Left cardiac atrium (tissue), 4 donors: ENCODE results near the gene NCCRP1. TPM values are rescaled to one million over a fixed set of nuclear protein-coding genes. Genes with fewer than 3 reads are reported as not detected.

Experiments
- ATAC-seq, 2 donors: fragments of 200-7000 bp; cut with Tn5 transposase; one replicate each; pipeline ENCODE4 v1.9.1; 2020; ENCODE audit warnings: mild to moderate bottlenecking in 2 of 2, moderate library complexity in 2 of 2
- DNase-seq: peaks from one replicate; pipeline ENCODE4 v3.0.0-alpha.2; 2020
- intact Hi-C, 2 donors: fragments of 100-400 bp; cut with DNase I; formaldehyde crosslinking; loops; one replicate each; pipeline versions ENCODE4 v1.14.1 to v1.15.1; 2022 to 2023
- long read RNA-seq: library from polyadenylated mRNA; unstranded; transcript quantifications from one replicate; pipeline ENCODE4 v2.0.0, GENCODE V29; 2021
- total RNA-seq, 2 donors: library from RNA; stranded (reverse); fragmentation: NEBNext Ultra II Directional; extraction: Animal tissue kit (Norgen Biotek cat#: 25700); gene quantifications; one replicate each; pipeline ENCODE4 v1.2.1, GENCODE V29; 2021
- donor health status: DM: no; HTN: yes; CAD: no.
- donor health status: DM: no; HTN: yes; CAD: no; lungs with severe emphysema.
- donor health status: DM: yes; HTN: yes; CAD: no.
- donor health status: Dilated cardiomyopathy.

The NCCRP1 gene, protein sequence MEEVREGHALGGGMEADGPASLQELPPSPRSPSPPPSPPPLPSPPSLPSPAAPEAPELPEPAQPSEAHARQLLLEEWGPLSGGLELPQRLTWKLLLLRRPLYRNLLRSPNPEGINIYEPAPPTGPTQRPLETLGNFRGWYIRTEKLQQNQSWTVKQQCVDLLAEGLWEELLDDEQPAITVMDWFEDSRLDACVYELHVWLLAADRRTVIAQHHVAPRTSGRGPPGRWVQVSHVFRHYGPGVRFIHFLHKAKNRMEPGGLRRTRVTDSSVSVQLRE
- not detected for total RNA-seq
- long read RNA-seq = 0 reads

DNA sequence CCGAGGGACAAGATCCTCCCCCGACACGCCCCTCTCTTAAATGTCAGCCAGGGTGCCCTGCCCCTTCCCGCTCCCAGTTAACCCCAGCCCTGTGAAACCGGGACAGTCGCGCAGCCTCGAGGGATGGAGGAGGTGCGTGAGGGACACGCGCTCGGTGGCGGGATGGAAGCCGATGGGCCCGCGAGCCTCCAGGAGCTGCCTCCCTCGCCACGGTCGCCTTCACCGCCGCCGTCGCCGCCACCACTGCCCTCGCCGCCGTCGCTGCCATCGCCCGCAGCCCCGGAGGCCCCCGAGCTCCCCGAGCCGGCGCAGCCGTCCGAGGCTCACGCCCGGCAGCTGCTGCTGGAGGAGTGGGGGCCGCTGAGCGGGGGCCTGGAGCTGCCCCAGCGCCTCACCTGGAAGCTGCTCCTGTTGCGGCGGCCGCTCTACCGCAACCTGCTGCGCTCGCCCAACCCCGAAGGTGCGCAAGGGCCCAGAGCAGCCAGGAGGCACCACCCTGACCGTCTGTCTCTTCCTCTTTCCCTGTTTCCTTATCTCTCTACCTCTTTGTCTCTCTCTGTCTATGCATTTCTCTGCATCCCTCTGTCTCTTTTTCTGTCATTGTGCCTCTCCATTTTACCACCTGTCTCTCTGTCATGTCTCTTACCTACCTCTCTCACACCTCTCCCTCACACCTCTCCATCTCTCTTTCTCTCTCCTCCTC is at the start of gene NCCRP1:
Gene NCCRP1 (plus strand): TSS at position 105 of the 703 bp plus-strand sequence. CDS start 19 bp downstream, at position 124.
- DNase-seq (no peak), ATAC-seq (no peak)
- intact Hi-C loops = loop anchor here in 1 of 2 donors (10.0 kb wide), 1 partner anchor 128 kb away; the partner anchor contains the start of gene LRFN1

DNA sequence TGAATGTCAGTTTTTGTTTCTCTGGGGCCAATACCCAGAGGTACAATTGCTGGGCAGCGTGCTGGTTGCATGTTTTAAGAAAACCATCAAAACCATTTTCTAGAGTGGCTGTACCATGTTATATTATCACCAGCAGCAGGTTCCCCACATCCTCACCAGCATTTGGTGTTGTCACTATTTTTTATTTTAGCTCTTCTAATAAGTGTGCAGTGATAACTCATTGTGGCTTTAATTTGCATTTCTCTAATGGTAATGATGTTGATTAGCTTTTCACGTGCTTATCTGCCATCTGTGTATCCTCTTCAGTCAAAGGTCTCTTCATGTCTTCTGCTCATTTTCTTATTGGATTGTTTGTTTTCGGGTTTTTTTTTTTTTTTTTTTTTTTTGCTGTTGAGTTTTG is 49.3 kb upstream of the NCCRP1 start:
- no peak for DNase-seq
- intact Hi-C loops = no loop called here
- ATAC-seq = no peak

DNA sequence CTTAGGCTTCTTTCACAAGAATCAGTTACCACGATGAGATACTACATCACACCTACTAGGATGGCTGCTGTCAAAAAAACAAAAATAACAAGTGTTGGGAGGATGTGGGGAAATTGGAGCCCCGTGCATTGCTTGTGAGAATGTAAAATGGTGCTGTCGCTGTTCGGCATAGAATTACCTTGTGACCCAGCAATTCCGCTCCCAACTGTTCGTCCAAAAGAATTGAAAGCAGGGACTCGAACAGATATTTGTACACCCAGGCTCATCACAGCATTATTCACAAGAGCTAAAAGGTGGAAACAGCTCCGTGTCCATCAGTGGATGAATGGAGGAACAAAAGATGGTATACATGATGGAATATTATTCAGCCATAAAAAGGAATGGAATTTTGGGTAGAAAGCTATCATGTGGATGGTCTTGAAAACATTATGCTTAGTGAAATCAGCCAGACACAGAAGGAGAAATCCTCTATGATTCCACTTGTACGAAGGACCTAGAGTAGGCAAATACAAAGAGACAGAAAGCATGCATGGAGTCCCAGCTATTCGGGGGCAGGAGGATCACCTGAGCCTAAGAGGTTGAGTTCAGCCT is 47.7 kb upstream of the NCCRP1 start:
- ATAC-seq = no peak
- intact Hi-C loops = no loop called here
- no peak for DNase-seq

DNA sequence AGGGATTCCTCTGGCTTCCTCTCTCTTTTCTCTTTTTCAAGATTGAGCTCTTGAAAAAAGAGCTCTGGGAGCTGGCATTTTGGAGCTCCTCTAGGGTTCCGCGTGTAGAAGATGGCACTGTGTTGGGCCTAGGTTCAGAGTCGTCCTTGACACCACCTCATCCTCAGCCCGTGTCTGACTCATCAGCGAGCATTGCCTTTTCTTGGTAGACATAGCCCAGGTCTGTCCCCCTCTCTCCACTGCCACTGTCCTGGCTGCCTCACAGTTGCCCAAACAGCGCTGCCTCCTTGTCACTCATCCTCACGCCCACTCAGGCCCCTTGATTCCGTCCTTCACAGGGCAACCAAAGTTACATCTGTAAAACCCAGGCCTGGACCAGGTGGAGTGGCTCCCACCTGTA is 46.5 kb upstream of the NCCRP1 start:
- ATAC-seq (peak in 1 of 2 donors; percentile 12), DNase-seq (no peak)
- intact Hi-C loops = no loop called here

DNA sequence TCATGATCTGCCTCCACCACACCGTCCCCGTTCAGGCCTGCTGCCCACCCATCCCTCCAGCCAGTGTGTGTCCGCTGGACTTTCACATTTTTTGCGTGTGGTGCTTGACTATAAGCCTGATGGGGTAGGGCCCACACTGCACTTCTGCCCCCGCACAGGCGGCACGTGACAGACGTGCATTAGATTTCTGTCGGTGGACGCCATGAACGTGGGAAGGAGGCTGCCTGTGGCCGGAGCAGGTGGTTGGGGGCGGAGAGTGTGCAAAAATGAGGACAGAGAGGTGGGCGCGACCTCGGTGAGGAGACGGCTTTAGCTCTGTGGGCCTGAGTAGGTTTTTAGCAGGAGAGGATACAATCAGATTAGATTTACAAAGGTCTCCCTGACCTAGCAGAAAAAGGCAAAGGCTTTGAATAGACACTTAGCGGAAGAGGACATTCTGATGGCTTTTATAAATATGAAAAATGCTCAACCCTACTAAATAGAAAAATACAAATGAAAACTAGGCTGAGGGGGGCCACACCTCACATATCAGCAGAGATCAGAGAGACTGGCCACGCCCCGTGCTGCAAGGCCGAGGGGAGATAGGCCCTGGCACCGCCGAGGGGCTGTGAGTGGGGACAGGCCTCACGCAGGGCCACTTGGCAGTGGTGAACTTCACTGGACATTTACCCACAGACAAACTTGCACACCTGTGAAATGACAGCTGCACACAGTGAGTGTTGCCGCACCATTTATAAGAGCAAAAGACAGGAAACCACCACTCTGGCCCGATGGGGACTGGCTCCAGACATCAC is 45.8 kb upstream of the NCCRP1 start:
- no peak for ATAC-seq
- intact Hi-C loops = no loop called here
- no peak for DNase-seq

DNA sequence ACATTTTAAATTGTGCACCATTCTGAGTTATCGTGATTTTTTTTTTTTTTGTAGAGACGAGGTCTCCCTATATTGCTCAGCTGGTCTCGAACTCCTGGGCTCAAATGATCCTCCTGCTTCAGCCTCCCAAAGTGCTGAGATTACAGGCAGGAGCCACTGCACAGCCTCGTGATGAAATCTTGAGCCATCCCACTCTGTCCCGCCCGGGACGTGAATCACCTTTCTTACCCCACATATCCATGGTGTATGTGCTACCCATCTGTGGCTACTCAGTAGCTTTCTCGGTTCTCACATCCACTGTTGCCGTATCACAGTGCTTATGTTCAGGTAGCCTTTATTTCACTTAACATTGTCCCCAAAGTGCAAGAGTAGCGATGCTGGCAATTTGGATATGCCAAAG is 44.7 kb upstream of the NCCRP1 start:
- ATAC-seq = no peak
- intact Hi-C loops = no loop called here
- no peak for DNase-seq

DNA sequence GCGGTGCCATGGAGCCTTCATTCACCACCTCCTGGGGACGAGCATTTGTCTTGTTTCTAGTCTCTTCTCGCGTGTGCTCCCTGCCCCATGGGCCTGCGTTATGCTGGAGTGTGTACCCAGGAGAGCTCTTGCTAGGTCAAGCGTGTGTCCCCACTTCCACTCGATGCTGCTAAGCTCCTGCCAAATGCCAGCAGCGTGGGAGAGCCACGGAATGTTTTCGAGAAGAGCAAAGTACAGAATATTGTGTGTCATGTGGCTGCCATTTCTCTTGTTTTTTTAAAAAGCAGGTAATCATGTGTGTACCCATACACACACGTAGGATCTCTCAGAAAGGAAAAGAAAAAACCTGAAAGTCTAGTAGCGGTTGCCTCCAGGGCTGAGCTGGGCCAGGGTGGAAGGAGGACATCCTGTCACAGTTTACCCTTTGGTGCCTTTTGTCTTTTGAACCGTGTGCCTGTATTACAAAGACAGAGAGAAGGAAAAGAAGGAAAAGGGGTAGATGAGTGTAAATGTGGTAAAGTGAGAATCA is 42.6 kb upstream of the NCCRP1 start:
- no peak for ATAC-seq
- no peak for DNase-seq
- intact Hi-C loops = no loop called here

DNA sequence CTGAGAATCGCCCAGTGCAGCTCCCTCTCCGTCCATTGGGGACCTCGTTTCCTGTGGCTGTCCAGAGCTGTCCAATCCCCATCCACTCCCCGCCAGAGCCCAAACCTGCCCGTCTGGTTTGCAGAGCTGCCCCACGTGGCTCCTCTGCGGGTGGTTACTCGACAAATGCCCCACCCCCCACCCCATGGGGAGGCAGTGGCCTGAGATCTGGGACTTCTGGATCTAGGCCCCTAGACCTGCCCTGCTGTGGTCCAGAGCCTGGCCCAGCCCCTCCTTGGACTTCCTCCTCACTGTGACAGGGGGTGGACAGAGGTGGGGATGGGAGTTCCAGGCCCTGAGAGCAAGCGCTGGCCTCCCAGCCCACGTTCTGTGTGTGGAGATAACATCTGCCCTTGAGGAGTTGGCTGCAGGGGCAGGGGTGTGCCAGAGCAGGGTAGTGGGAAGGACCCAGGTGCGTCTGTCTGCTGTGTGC is 42.1 kb upstream of the NCCRP1 start:
- ATAC-seq (no peak), DNase-seq (no peak)
- intact Hi-C loops = no loop called here

DNA sequence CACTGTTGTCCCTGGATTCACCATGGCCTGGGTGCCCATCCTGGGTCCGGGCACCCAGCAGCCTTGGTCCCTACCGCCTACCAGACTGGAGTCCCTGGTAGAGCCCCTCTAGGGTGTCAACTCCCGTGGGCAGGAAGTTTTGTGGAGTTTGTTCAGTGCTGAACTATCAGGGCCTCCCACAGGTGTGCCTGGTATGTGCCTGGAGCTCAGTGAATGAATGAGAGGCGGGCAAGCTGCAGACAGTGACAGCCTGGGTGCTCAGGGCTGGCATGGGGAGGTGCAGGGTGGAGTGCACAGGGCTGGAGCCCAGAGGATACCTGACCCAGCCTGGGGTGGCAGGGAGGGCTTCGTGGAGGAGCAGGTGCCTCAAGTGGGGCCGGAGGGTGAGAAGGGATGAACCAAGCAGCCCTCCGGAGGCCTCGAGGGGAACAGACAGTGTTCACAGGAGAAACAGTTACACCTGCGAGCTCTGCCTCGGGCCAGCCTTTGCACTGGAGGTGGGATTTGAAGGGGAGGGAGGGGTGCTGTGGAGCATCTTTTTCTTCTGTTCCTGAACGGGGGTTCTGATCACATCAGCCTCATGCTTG is 41.6 kb upstream of the NCCRP1 start:
- ATAC-seq (no peak), DNase-seq (no peak)
- intact Hi-C loops = no loop called here

DNA sequence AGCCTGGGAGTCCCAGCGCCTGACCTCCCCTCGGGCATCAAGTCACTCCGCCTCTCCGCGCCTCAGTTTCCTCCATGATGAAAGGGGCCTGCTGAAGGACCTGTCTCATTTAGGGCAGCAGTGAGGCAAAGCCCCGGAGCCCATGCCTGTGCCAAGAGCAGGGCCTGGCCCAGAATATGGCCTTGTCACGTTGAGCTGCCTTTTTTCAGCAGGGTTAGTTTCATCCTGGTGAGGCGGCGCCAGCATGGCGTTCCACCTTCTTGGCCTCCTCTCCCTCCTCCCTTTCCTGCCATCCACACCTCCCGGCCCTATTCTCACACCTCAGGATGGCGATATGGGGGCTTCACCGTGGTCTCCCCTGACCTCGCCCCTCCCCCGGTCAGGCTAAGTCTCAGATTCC is 41.0 kb upstream of the NCCRP1 start:
- ATAC-seq (no peak), DNase-seq (no peak)
- intact Hi-C loops = no loop called here

DNA sequence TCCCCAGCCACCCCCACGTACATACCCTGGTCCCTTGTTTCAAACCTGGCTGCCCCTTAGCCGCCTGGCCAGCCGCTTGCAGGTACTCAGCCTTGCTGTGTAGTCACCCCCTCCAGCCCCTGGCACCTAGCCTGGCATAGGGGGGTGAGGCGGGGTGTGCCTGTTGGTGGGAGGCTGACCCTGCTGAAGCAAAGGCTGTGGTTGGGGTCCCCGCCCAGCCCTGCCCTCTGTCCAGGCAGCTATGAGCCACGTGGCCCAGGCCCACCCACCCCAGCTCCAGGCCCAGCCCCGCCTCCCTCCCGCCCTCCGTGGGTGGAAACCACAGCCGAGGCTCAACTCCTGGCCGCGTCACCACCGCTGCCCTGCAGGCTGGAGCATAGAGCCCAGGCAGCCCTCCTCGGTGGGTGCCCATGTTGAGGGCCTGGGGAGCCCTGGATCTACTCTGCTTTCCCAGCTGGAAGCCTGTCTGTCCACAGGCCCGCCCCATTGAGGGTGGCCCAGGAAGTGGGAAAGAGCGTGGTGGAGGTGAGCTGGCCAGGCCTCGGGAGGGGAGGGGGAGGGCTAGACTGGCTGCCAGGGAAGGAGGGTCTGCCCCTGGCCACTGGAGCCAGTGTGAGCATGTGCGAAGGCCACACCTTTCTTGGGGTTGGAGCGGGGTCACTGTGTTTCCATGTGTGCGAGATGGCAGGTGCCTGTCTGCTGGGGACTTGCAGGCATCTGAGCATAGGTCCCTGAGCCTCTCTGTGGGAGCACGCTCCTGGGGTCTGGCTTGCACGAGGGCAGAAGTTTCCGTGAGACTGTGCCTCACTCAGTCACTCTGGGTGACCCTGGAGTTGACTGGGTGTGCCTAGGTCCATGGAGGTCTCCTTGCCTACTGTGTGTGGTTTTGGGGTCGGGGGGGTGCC is 40.2 kb upstream of the NCCRP1 start:
- ATAC-seq = peak; percentile 42 to 62
- intact Hi-C loops = no loop called here
- DNase-seq = no peak

DNA sequence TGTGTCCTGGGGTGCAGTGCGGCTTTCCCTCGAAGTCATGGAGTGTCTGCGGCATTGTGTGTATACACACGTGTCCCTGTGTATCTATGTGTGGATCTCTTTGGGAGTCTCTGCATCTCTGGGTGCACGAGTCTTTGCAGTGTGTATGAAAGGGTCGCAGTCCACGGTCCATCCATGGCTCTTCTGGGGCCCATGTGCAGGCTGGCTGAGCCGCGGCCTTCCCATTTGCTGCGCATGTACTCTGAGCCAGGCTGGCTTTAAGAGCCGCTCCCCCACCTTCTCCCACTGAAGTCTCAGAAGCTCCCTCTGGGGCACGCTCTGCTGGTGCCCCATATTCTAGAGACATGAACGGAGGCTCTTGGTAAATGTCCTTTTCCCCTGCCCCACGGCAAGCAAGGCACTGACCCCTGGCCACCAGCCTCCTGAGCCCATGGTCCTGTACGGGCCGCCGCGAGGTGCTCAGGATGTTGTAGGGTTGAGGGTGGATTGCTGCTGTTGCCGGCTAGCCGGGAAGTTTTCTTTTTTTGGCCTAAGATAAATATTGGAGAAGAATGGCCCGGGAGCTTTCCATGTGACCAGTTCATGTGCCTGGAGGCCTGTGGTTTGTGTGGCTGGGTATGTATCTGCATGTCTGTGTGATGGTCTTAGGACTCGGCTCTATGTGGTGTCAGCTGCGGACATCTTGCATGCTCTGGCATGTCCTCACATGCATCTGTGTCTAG is 39.3 kb upstream of the NCCRP1 start:
- ATAC-seq (no peak), DNase-seq (no peak)
- intact Hi-C loops = no loop called here

DNA sequence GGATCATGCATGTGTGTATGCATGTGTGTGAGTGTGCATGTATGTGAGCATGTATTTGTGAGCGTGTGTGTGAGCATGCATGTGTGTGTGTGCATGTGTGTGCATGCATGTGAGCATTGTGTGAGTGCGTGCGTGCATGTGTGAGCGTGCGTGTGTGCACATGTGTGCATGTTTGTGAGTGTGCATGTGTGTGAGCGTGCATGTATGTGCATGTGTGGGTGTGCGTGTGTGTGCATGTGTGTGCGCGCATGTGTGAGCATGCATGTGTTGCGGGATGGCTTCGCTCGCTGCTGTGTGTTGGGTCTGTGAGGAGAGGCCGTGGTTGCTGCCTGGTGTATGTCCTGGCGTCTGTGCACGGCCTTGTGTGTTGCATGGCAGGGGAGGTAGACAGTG is 38.8 kb upstream of the NCCRP1 start:
- ATAC-seq (no peak), DNase-seq (no peak)
- intact Hi-C loops = no loop called here

DNA sequence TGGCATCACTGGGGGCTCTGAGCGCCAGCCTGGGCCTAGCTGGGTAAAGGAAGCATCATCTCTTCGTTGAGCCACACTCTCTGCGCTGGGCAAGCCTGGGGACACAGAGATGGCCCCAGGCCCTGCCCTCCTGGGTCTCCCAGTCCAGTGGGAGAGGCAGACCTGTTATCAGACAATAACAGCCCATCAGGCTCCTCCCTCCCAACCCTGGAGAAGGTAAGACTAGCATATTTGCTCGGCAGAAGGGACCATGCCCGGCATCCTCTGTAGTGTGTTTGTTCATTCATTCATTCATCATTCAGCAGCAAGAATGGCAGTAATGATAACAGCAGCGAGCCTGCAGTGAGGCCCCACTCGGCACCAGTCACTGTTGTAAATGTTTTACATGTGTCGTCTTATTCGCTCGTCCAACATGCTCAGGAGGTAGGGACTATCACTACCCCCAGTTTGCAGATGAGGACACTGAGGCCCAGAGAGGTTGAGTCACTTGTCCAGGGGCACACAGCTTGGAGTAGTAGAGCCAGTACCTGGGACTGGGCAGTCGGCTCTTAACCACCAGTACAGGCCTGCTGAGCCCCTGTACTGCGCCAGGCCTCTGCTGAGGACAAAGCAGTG is 38.0 kb upstream of the NCCRP1 start:
- no peak for ATAC-seq
- DNase-seq = no peak
- intact Hi-C loops = no loop called here

DNA sequence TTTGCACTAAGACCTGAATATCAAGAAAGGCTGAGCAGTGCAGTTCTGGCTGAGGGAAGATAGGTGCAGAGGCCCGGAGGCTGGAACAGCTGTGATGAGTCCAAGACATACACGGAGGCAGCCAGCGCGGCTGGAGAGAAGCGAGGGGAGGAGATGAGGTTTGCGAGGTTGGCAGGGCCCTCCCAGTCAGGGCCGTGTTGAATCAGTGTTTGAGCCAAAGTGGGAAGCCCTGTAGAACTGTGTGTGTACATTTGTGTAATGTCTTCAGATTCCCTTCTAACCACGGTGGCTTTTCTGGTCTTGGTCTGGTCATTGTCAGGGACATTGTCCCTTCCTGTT is 36.3 kb upstream of the NCCRP1 start:
- ATAC-seq (peak; percentile 49 to 85), DNase-seq (peak; percentile 75)
- intact Hi-C loops = no loop called here

DNA sequence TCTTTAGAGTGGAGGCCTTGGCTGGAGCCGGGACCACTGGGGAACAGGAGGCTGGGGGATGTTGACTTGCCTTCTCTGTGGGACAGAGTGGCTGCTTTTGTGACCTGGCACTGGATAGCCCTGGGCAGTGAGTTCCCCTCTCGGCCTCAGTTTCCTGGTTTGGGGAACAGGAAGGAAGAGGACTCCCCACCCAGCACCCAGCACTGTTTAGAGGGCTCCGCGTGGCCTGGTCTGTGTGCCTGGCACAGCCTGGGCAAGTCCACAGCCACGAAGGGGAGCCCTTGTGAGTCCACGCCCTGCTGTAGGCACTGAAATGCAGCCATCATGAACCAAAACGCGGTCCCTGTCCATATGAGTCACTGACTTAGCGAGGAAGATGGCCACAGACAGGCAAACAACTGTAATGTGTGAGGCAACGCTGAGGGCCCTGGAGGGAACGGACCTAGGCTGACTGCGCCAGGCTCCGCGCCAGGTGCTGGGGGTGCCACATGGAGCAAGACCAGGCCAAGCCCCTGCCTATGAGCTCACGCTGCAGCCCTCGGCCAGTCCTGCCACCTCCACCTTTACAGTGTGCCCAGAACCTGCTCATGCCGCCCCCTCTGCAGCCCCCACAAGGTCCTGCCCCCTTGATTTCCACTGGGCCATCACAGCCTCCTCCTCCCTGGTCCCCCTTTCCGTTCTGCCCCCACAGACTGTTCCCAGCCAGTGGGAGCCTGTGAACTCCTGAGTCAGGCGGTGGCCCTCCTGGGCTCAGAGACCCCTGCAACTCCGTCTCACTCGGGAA is 35.7 kb upstream of the NCCRP1 start:
- ATAC-seq = no peak
- intact Hi-C loops = no loop called here
- no peak for DNase-seq
